H1 (cell line): ENCODE measurements around the gene EN1. TPM values are rescaled to one million over a fixed set of nuclear protein-coding genes. Genes with fewer than 3 reads are reported as not detected.

ENCODE experiments used
- CTCF ChIA-PET: fragments of 300-600 bp; sonication (Branson Sonifier 250); formaldehyde crosslinking; loops from one replicate; lab custom pipeline; 2021; ENCODE audit not compliant: partially characterized antibody; lab: Charles Lee
- POLR2A ChIA-PET: fragments of 300-600 bp; sonication (Branson Sonifier 250); formaldehyde crosslinking; loops from one replicate; lab custom pipeline; 2021; ENCODE audit warnings: inconsistent platforms; ENCODE audit not compliant: partially characterized antibody; lab: Charles Lee
- DNase-seq, 2 experiments: peaks; one replicate each; pipeline versions ENCODE4 v3.0.0 to v3.0.0-alpha.2; 2010 to 2022; ENCODE audit warnings: low spot score in 2 of 2, low read depth in 1 of 2, mixed read lengths in 1 of 2
- FAIRE-seq: peaks from 2 replicates; lab custom pipeline; 2011; peaks lifted over from hg19 to GRCh38; lab: Jason Lieb, UNC
- H2AFZ ChIP-seq: 2 replicates; pipeline ENCODE4 v1.8.1; 2012; ENCODE audit warnings: low read length, inconsistent platforms
- H2AK5ac ChIP-seq: 2 replicates; pipeline ENCODE4 v1.6.1; 2013; ENCODE audit warnings: low read depth, low read length
- H2BK120ac ChIP-seq: replicated peaks from 2 replicates; pipeline ENCODE3; 2013; ENCODE audit warnings: low read depth, low read length, inconsistent platforms
- H2BK12ac ChIP-seq: 2 replicates; pipeline ENCODE4 v1.6.1; 2013; ENCODE audit warnings: low read depth, low read length
- H2BK15ac ChIP-seq: 2 replicates; pipeline ENCODE4 v1.6.1; 2013; ENCODE audit warnings: low read length
- H2BK20ac ChIP-seq: 2 replicates; pipeline ENCODE4 v1.6.1; 2013; ENCODE audit warnings: low read length
- H2BK5ac ChIP-seq: 2 replicates; pipeline ENCODE4 v1.6.1; 2013; ENCODE audit warnings: low read depth, low read length
- H3K14ac ChIP-seq: 2 replicates; pipeline ENCODE4 v1.6.1; 2013; ENCODE audit warnings: inconsistent platforms; ENCODE audit not compliant: insufficient read length
- H3K18ac ChIP-seq: 2 replicates; pipeline ENCODE4 v1.6.1; 2013; ENCODE audit warnings: low read length; ENCODE audit errors: extremely low read depth
- H3K23ac ChIP-seq: 2 replicates; pipeline ENCODE4 v1.6.1; 2013; ENCODE audit warnings: inconsistent platforms; ENCODE audit not compliant: insufficient read length
- H3K23me2 ChIP-seq: 2 replicates; pipeline ENCODE4 v1.6.1; 2013; ENCODE audit warnings: low read depth, low read length
- H3K27ac ChIP-seq: 2 replicates; pipeline ENCODE4 v1.6.1; 2011; ENCODE audit warnings: low read depth, low read length, inconsistent platforms
- H3K27me3 ChIP-seq, 4 experiments: replicated peaks in 1 of 4; 1 replicate in 1 of 4; 2 replicates in 3 of 4; pipeline versions ENCODE4 v1.6.1 to v1.8.1; 2011 to 2013; ENCODE audit warnings: low read length in 3 of 4, mild to moderate bottlenecking in 3 of 4, inconsistent platforms in 2 of 4, mixed read lengths in 2 of 4, moderate library complexity in 1 of 4; ENCODE audit not compliant: control insufficient read depth in 3 of 4, insufficient read depth in 3 of 4; ENCODE audit errors: extremely low read depth in 1 of 4
- H3K36me3 ChIP-seq, 4 experiments: 2 replicates each; pipeline versions ENCODE4 v1.6.1 to v1.8.1; 2011 to 2013; ENCODE audit warnings: mild to moderate bottlenecking in 4 of 4, low read length in 3 of 4, moderate library complexity in 2 of 4, control low read depth in 1 of 4, inconsistent platforms in 1 of 4; ENCODE audit not compliant: insufficient read depth in 4 of 4, control insufficient read depth in 2 of 4
- H3K4ac ChIP-seq: replicated peaks from 2 replicates; pipeline ENCODE3; 2013; ENCODE audit warnings: low read length, low read depth, mixed read lengths, inconsistent platforms; ENCODE audit not compliant: insufficient read length
- H3K4me1 ChIP-seq, 4 experiments: replicated peaks in 1 of 4; 1 replicate in 1 of 4; 2 replicates in 3 of 4; pipeline versions ENCODE4 v1.6.1 to v1.8.1; 2011 to 2013; ENCODE audit warnings: low read length in 3 of 4, inconsistent platforms in 2 of 4, mixed read lengths in 1 of 4; ENCODE audit not compliant: insufficient read depth in 4 of 4, control insufficient read depth in 3 of 4
- H3K4me2 ChIP-seq, 2 experiments: 2 replicates each; pipeline versions ENCODE4 v1.6.1 to v1.8.1; 2011 to 2013; ENCODE audit warnings: low read depth in 2 of 2, low read length in 2 of 2, control low read depth in 1 of 2, inconsistent platforms in 1 of 2, mild to moderate bottlenecking in 1 of 2; ENCODE audit not compliant: insufficient read depth in 1 of 2
- H3K4me3 ChIP-seq, 4 experiments: fragments of 200-600, 300-600 bp in 1 of 4; sonication (generic), shearing (Covaris generic), sonication (Bioruptor Twin) in 1 of 4; 2 replicates each; pipeline versions ENCODE4 v1.5.1 to v1.8.1; 2011 to 2016; ENCODE audit warnings: low read length in 4 of 4, low read depth in 3 of 4, control low read depth in 2 of 4, inconsistent platforms in 2 of 4, mild to moderate bottlenecking in 2 of 4, mixed read lengths in 1 of 4, moderate library complexity in 1 of 4; ENCODE audit not compliant: insufficient read depth in 2 of 4; ENCODE audit errors: extremely low read depth in 1 of 4
- H3K56ac ChIP-seq: replicated peaks from 2 replicates; pipeline ENCODE3; 2013; ENCODE audit warnings: low read depth, mild to moderate bottlenecking, mixed read lengths, low read length, inconsistent platforms; ENCODE audit not compliant: insufficient read length
- H3K79me1 ChIP-seq: 2 replicates; pipeline ENCODE4 v1.6.1; 2013; ENCODE audit warnings: low read depth, low read length, control low read depth
- H3K79me2 ChIP-seq, 2 experiments: 2 replicates each; pipeline versions ENCODE4 v1.6.1 to v1.8.1; 2012 to 2013; ENCODE audit warnings: low read length in 2 of 2, mild to moderate bottlenecking in 2 of 2, inconsistent platforms in 1 of 2; ENCODE audit not compliant: insufficient read depth in 2 of 2, control insufficient read depth in 1 of 2
- H3K9ac ChIP-seq, 4 experiments: replicated peaks in 1 of 4; 1 replicate in 1 of 4; 2 replicates in 3 of 4; pipeline versions ENCODE4 v1.6.1 to v1.8.1; 2011 to 2013; ENCODE audit warnings: low read depth in 3 of 4, low read length in 3 of 4, control low read depth in 2 of 4, mild to moderate bottlenecking in 2 of 4, moderate library complexity in 2 of 4, inconsistent platforms in 1 of 4; ENCODE audit errors: extremely low read depth in 1 of 4
- H3K9me3 ChIP-seq, 2 experiments: 2 replicates each; pipeline versions ENCODE4 v1.6.1 to v1.8.1; 2012 to 2013; ENCODE audit warnings: mild to moderate bottlenecking in 2 of 2, moderate library complexity in 2 of 2, control low read depth in 1 of 2, inconsistent platforms in 1 of 2, low read depth in 1 of 2, low read length in 1 of 2, mixed read lengths in 1 of 2; ENCODE audit not compliant: insufficient read depth in 2 of 2
- H4K20me1 ChIP-seq, 2 experiments: replicated peaks in 1 of 2; 2 replicates each; pipeline versions ENCODE3 to v1.8.1; 2011 to 2013; ENCODE audit warnings: inconsistent platforms in 2 of 2, low read length in 2 of 2, mild to moderate bottlenecking in 1 of 2; ENCODE audit not compliant: insufficient read depth in 2 of 2, control insufficient read depth in 1 of 2
- H4K5ac ChIP-seq: 2 replicates; pipeline ENCODE4 v1.6.1; 2013; ENCODE audit warnings: low read length, low read depth, mixed read lengths, inconsistent platforms; ENCODE audit not compliant: insufficient read length
- H4K8ac ChIP-seq: 2 replicates; pipeline ENCODE4 v1.8.0; 2013; ENCODE audit warnings: mild to moderate bottlenecking, moderate library complexity, low read length, inconsistent platforms; ENCODE audit not compliant: insufficient read depth; ENCODE audit errors: extremely low read depth
- H4K91ac ChIP-seq: replicated peaks from 2 replicates; pipeline ENCODE3; 2013; ENCODE audit warnings: low read length, mixed read lengths, inconsistent platforms; ENCODE audit not compliant: insufficient read length
- RAD21 ChIP-seq, 2 experiments: IDR thresholded peaks in 1 of 2; conservative IDR thresholded peaks in 1 of 2; 2 replicates each; pipeline ENCODE4 v1.6.1; 2011; ENCODE audit warnings: low read depth in 2 of 2, low read length in 2 of 2, improper control_type of control experiment in 1 of 2, inconsistent platforms in 1 of 2, mild to moderate bottlenecking in 1 of 2, moderate library complexity in 1 of 2
- RXRA ChIP-seq: IDR thresholded peaks from 2 replicates; pipeline ENCODE4 v1.6.1; 2011; ENCODE audit warnings: low read depth, mild to moderate bottlenecking, low read length, moderate library complexity; ENCODE audit not compliant: insufficient read depth
- WGBS, 2 experiments: shearing (Covaris generic) in 1 of 2; methylation state at CpG; one replicate each; pipeline versions ENCODE4 v1.1.6 to v1.1.7; 2013 to 2015; ENCODE audit warnings: low lambda C conversion rate in 2 of 2, mixed read lengths in 2 of 2, inconsistent platforms in 1 of 2, low coverage in 1 of 2, missing lambda C conversion rate in 1 of 2; ENCODE audit not compliant: insufficient replicate concordance in 2 of 2, insufficient coverage in 1 of 2, insufficient read length in 1 of 2; ENCODE audit errors: extremely low coverage in 1 of 2, missing lambda C conversion rate in 1 of 2; 5-methylcytosine and 5-hydroxymethylcytosine counted together
- polyA plus RNA-seq, 7 experiments: library from polyadenylated mRNA; depleted of rRNA in 3 of 7; stranded (reverse) in 5 of 7; unstranded in 2 of 7; fragments of >200 nt in 5 of 7; fragments of 200-250 nt in 2 of 7; gene quantifications; 1 replicate in 5 of 7; 2 replicates in 1 of 7; 4 replicates in 1 of 7; pipeline versions ENCODE4 v1.2.1 to v1.2.3, GENCODE V29; 2011 to 2013; ENCODE audit warnings: missing spikeins in 2 of 7, mixed read lengths in 2 of 7
- total RNA-seq: library from RNA; stranded (reverse); fragmentation: NEBNext Ultra II Directional; extraction: Animal tissue kit (Norgen Biotek cat#: 25700); gene quantifications from 2 replicates; pipeline ENCODE4 v1.2.1, GENCODE V29; 2021
- TF ChIP-seq, protein P1 (sequence below), 3 experiments: IDR thresholded peaks; 1 replicate in 2 of 3; 2 replicates in 1 of 3; pipeline versions ENCODE4 v1.5.1 to v1.6.1; 2011; ENCODE audit warnings: low read length in 3 of 3, mild to moderate bottlenecking in 3 of 3, inconsistent platforms in 2 of 3, low read depth in 1 of 3, moderate library complexity in 1 of 3; ENCODE audit not compliant: insufficient read depth in 1 of 3; ENCODE audit errors: control extremely low read depth in 1 of 3

Gene EN1
- total and polyA plus RNA-seq, 2 of the 8 experiments (the other 6 are each of a cell fraction or from before 2014, with no cell fraction given) = not detected

GRCh38 chr2:118865106-118865505, 17.7 kb upstream of the EN1 start:
- no peak overlapping the region for H2AFZ ChIP-seq
- no peak overlapping the region for H2BK12ac ChIP-seq
- H4K8ac ChIP-seq = no peak overlapping the region
- DNase-seq (peak in 1 of 2 experiments; percentile 67), FAIRE-seq (peak; percentile 78)
- no peak overlapping the region for H2BK120ac ChIP-seq
- no peak overlapping the region for H2AK5ac ChIP-seq
- H3K9ac ChIP-seq = no peak overlapping the region
- H3K23ac ChIP-seq = no peak overlapping the region
- peaks cover 10 to 27% (median 18%) of the 10 kb centered on the region in 4 experiments for H3K27me3 ChIP-seq
- WGBS, 2 experiments = 14% methylated on average over 3 of the region's 3 CpGs; no CpG with 5 or more reads in 1 of the 2 experiments
- H3K36me3 ChIP-seq = no peaks in the 10 kb centered on the region
- no peak overlapping the region for H3K56ac ChIP-seq
- H3K9me3 ChIP-seq = no peaks in the 10 kb centered on the region
- H3K18ac ChIP-seq = no peak overlapping the region
- CTCF ChIA-PET = interaction anchor here (0.6 to 1.6 kb wide), 12 partner anchors 8 to 811 kb away, joined by 3 to 5 read pairs (median 3); no protein-coding TSS in a partner anchor
- no peak overlapping the region for H4K91ac ChIP-seq
- no peak overlapping the region for H2BK20ac ChIP-seq
- H3K4ac ChIP-seq = no peak overlapping the region
- no peak overlapping the region for H3K14ac ChIP-seq
- H2BK5ac ChIP-seq = no peak overlapping the region
- H3K4me1 ChIP-seq = peaks cover 0 to 2% (median 0%) of the 10 kb centered on the region in 4 experiments; a peak in 1 of 7 replicates
- no peaks in the 10 kb centered on the region for H4K20me1 ChIP-seq
- H3K4me3 ChIP-seq = no peak overlapping the region
- H3K27ac ChIP-seq = no peak overlapping the region
- no peaks in the 10 kb centered on the region for H3K79me2 ChIP-seq
- H4K5ac ChIP-seq = no peak overlapping the region
- TF ChIP-seq, protein P1, sequence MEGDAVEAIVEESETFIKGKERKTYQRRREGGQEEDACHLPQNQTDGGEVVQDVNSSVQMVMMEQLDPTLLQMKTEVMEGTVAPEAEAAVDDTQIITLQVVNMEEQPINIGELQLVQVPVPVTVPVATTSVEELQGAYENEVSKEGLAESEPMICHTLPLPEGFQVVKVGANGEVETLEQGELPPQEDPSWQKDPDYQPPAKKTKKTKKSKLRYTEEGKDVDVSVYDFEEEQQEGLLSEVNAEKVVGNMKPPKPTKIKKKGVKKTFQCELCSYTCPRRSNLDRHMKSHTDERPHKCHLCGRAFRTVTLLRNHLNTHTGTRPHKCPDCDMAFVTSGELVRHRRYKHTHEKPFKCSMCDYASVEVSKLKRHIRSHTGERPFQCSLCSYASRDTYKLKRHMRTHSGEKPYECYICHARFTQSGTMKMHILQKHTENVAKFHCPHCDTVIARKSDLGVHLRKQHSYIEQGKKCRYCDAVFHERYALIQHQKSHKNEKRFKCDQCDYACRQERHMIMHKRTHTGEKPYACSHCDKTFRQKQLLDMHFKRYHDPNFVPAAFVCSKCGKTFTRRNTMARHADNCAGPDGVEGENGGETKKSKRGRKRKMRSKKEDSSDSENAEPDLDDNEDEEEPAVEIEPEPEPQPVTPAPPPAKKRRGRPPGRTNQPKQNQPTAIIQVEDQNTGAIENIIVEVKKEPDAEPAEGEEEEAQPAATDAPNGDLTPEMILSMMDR (IDR thresholded peaks at IDR 0.05; ENCODE audit: control extremely low read depth in 1 of 3, insufficient read depth in 1 of 3, low read depth in 1 of 3, low read length in 3 of 3) = peak; percentile 63 to 82 (median 81)
- peak; percentile 94 to 95 for TF ChIP-seq RAD21 (IDR thresholded peaks at IDR 0.05 in 1 of 2, conservative IDR thresholded peaks at IDR 0.05 in 1 of 2; ENCODE audit: low read depth in 2 of 2, low read length in 2 of 2)
- TF ChIP-seq RXRA = no peak
- no peak overlapping the region for H3K4me2 ChIP-seq
- H3K79me1 ChIP-seq = no peaks in the 10 kb centered on the region
- POLR2A ChIA-PET = no interaction called here
- H3K23me2 ChIP-seq = no peaks in the 10 kb centered on the region
- H2BK15ac ChIP-seq = no peak overlapping the region
